ENCODE results near the gene GPRC5B. TPM values are rescaled to one million over a fixed set of nuclear protein-coding genes. Genes with fewer than 3 reads are reported as not detected.

GPRC5B gene
- total RNA-seq, 1 donor from 2014 or later, result 38.6 TPM

- Histone ChIP-seq H3K4me1 (ENCODE audit: control insufficient read depth in 3 of 3, insufficient read depth in 3 of 3, low read length in 3 of 3) (peaks cover 49 to 65% (median 53%) of the 10 kb centered on the region in 3 donors), H3K36me3 (ENCODE audit: control insufficient read depth in 3 of 3, insufficient read depth in 3 of 3, low read length in 3 of 3) (peaks cover 21 to 33% (median 23%) of the 10 kb centered on the region in 3 donors), H3K9ac (ENCODE audit: low read depth in 1 of 3, low read length in 3 of 3) (peak overlapping the region in 1 of 3 donors; percentile 54), H3K27ac (ENCODE audit: low read depth, low read length) (peak overlapping the region; percentile 79), H3K4me3 (ENCODE audit: low read length in 3 of 3) (peak overlapping the region in 2 of 3 donors; percentile 27 to 45), H3K27me3 (ENCODE audit: control insufficient read depth in 3 of 3, insufficient read depth in 3 of 3, low read length in 3 of 3) (no peaks in the 10 kb centered on the region), H3K9me3 (ENCODE audit: control insufficient read depth in 3 of 3, low read length in 3 of 3) (no peaks in the 10 kb centered on the region)
These were observed 8.7 kb downstream of the GPRC5B start for GRCh38 chr16:19875900-19876299.

- no peaks in the 10 kb centered on the region for H3K27me3 ChIP-seq (ENCODE audit: control insufficient read depth in 3 of 3, insufficient read depth in 3 of 3, low read length in 3 of 3)
- peak overlapping the region in 1 of 3 donors; percentile 40 for H3K9ac ChIP-seq (ENCODE audit: low read depth in 1 of 3, low read length in 3 of 3)
- H3K27ac ChIP-seq (ENCODE audit: low read depth, low read length), result no peak overlapping the region
- H3K36me3 ChIP-seq (ENCODE audit: control insufficient read depth in 3 of 3, insufficient read depth in 3 of 3, low read length in 3 of 3), result peaks cover 26 to 33% (median 31%) of the 10 kb centered on the region in 3 donors
- no peak overlapping the region for H3K4me3 ChIP-seq (ENCODE audit: low read length in 3 of 3)
- peaks cover 44 to 62% (median 50%) of the 10 kb centered on the region in 3 donors for H3K4me1 ChIP-seq (ENCODE audit: control insufficient read depth in 3 of 3, insufficient read depth in 3 of 3, low read length in 3 of 3)
- no peaks in the 10 kb centered on the region for H3K9me3 ChIP-seq (ENCODE audit: control insufficient read depth in 3 of 3, low read length in 3 of 3)
These were observed 9.6 kb downstream of the GPRC5B start for GRCh38 chr16:19874851-19875546.

- H3K4me3 ChIP-seq (ENCODE audit: low read length in 3 of 3), result no peak overlapping the region
- no peaks in the 10 kb centered on the region for H3K9me3 ChIP-seq (ENCODE audit: control insufficient read depth in 3 of 3, low read length in 3 of 3)
- peaks cover 37 to 53% (median 44%) of the 10 kb centered on the region in 3 donors for H3K4me1 ChIP-seq (ENCODE audit: control insufficient read depth in 3 of 3, insufficient read depth in 3 of 3, low read length in 3 of 3)
- no peak overlapping the region for H3K27ac ChIP-seq (ENCODE audit: low read depth, low read length)
- H3K9ac ChIP-seq (ENCODE audit: low read depth in 1 of 3, low read length in 3 of 3), result peak overlapping the region in 1 of 3 donors; percentile 51
- H3K36me3 ChIP-seq (ENCODE audit: control insufficient read depth in 3 of 3, insufficient read depth in 3 of 3, low read length in 3 of 3), result peaks cover 26 to 33% (median 31%) of the 10 kb centered on the region in 3 donors
- no peaks in the 10 kb centered on the region for H3K27me3 ChIP-seq (ENCODE audit: control insufficient read depth in 3 of 3, insufficient read depth in 3 of 3, low read length in 3 of 3)
These were observed 10.6 kb downstream of the GPRC5B start for GRCh38 chr16:19874026-19874425.

- Histone ChIP-seq H3K27me3 (ENCODE audit: control insufficient read depth in 3 of 3, insufficient read depth in 3 of 3, low read length in 3 of 3) (no peaks in the 10 kb centered on the region), H3K36me3 (ENCODE audit: control insufficient read depth in 3 of 3, insufficient read depth in 3 of 3, low read length in 3 of 3) (peaks cover 26 to 32% (median 31%) of the 10 kb centered on the region in 3 donors), H3K4me1 (ENCODE audit: control insufficient read depth in 3 of 3, insufficient read depth in 3 of 3, low read length in 3 of 3) (peaks cover 37 to 48% (median 43%) of the 10 kb centered on the region in 3 donors), H3K4me3 (ENCODE audit: low read length in 3 of 3) (no peak overlapping the region), H3K27ac (ENCODE audit: low read depth, low read length) (no peak overlapping the region), H3K9me3 (ENCODE audit: control insufficient read depth in 3 of 3, low read length in 3 of 3) (no peaks in the 10 kb centered on the region), H3K9ac (ENCODE audit: low read depth in 1 of 3, low read length in 3 of 3) (no peak overlapping the region)
These were observed 11.7 kb downstream of the GPRC5B start for GRCh38 chr16:19872935-19873334.

GRCh38 chr16:19872179-19872863, 12.3 kb downstream of the GPRC5B start:
- Histone ChIP-seq H3K9me3 (ENCODE audit: control insufficient read depth in 3 of 3, low read length in 3 of 3) (no peaks in the 10 kb centered on the region), H3K27me3 (ENCODE audit: control insufficient read depth in 3 of 3, insufficient read depth in 3 of 3, low read length in 3 of 3) (no peaks in the 10 kb centered on the region), H3K9ac (ENCODE audit: low read depth in 1 of 3, low read length in 3 of 3) (no peak overlapping the region), H3K4me3 (ENCODE audit: low read length in 3 of 3) (no peak overlapping the region), H3K27ac (ENCODE audit: low read depth, low read length) (no peak overlapping the region), H3K36me3 (ENCODE audit: control insufficient read depth in 3 of 3, insufficient read depth in 3 of 3, low read length in 3 of 3) (peaks cover 26 to 34% (median 32%) of the 10 kb centered on the region in 3 donors), H3K4me1 (ENCODE audit: control insufficient read depth in 3 of 3, insufficient read depth in 3 of 3, low read length in 3 of 3) (peaks cover 32 to 42% (median 38%) of the 10 kb centered on the region in 3 donors)

GRCh38 chr16:19871721-19872120, 12.9 kb downstream of the GPRC5B start:
- peaks cover 31 to 40% (median 35%) of the 10 kb centered on the region in 3 donors for H3K36me3 ChIP-seq (ENCODE audit: control insufficient read depth in 3 of 3, insufficient read depth in 3 of 3, low read length in 3 of 3)
- H3K4me1 ChIP-seq (ENCODE audit: control insufficient read depth in 3 of 3, insufficient read depth in 3 of 3, low read length in 3 of 3), result peaks cover 30 to 41% (median 33%) of the 10 kb centered on the region in 3 donors
- H3K9me3 ChIP-seq (ENCODE audit: control insufficient read depth in 3 of 3, low read length in 3 of 3), result no peaks in the 10 kb centered on the region
- no peak overlapping the region for H3K27ac ChIP-seq (ENCODE audit: low read depth, low read length)
- no peak overlapping the region for H3K4me3 ChIP-seq (ENCODE audit: low read length in 3 of 3)
- no peak overlapping the region for H3K9ac ChIP-seq (ENCODE audit: low read depth in 1 of 3, low read length in 3 of 3)
- no peaks in the 10 kb centered on the region for H3K27me3 ChIP-seq (ENCODE audit: control insufficient read depth in 3 of 3, insufficient read depth in 3 of 3, low read length in 3 of 3)

- Histone ChIP-seq H3K27ac (ENCODE audit: low read depth, low read length) (peak overlapping the region; percentile 17), H3K36me3 (ENCODE audit: control insufficient read depth in 3 of 3, insufficient read depth in 3 of 3, low read length in 3 of 3) (peaks cover 29 to 40% (median 34%) of the 10 kb centered on the region in 3 donors), H3K9ac (ENCODE audit: low read depth in 1 of 3, low read length in 3 of 3) (peak overlapping the region in 1 of 3 donors; percentile 54), H3K27me3 (ENCODE audit: control insufficient read depth in 3 of 3, insufficient read depth in 3 of 3, low read length in 3 of 3) (no peaks in the 10 kb centered on the region), H3K4me3 (ENCODE audit: low read length in 3 of 3) (peak overlapping the region in 1 of 3 donors; percentile 13), H3K9me3 (ENCODE audit: control insufficient read depth in 3 of 3, low read length in 3 of 3) (no peaks in the 10 kb centered on the region), H3K4me1 (ENCODE audit: control insufficient read depth in 3 of 3, insufficient read depth in 3 of 3, low read length in 3 of 3) (peaks cover 17 to 34% (median 30%) of the 10 kb centered on the region in 3 donors)
These were observed 16.2 kb downstream of the GPRC5B start for GRCh38 chr16:19868421-19868820.

GRCh38 chr16:19864566-19864965, 20.1 kb downstream of the GPRC5B start:
- Histone ChIP-seq H3K9me3 (ENCODE audit: control insufficient read depth in 3 of 3, low read length in 3 of 3) (no peaks in the 10 kb centered on the region), H3K9ac (ENCODE audit: low read depth in 1 of 3, low read length in 3 of 3) (peak overlapping the region; percentile 26 to 63 (median 46)), H3K4me1 (ENCODE audit: control insufficient read depth in 3 of 3, insufficient read depth in 3 of 3, low read length in 3 of 3) (peaks cover 31 to 54% (median 48%) of the 10 kb centered on the region in 3 donors), H3K27ac (ENCODE audit: low read depth, low read length) (peak overlapping the region; percentile 75), H3K36me3 (ENCODE audit: control insufficient read depth in 3 of 3, insufficient read depth in 3 of 3, low read length in 3 of 3) (peaks cover 15 to 26% (median 19%) of the 10 kb centered on the region in 3 donors), H3K4me3 (ENCODE audit: low read length in 3 of 3) (peak overlapping the region in 2 of 3 donors; percentile 25 to 49), H3K27me3 (ENCODE audit: control insufficient read depth in 3 of 3, insufficient read depth in 3 of 3, low read length in 3 of 3) (no peaks in the 10 kb centered on the region)

- peaks cover 31 to 55% (median 51%) of the 10 kb centered on the region in 3 donors for H3K4me1 ChIP-seq (ENCODE audit: control insufficient read depth in 3 of 3, insufficient read depth in 3 of 3, low read length in 3 of 3)
- H3K27me3 ChIP-seq (ENCODE audit: control insufficient read depth in 3 of 3, insufficient read depth in 3 of 3, low read length in 3 of 3), result no peaks in the 10 kb centered on the region
- H3K9ac ChIP-seq (ENCODE audit: low read depth in 1 of 3, low read length in 3 of 3), result peak overlapping the region in 2 of 3 donors; percentile 26 to 63
- H3K36me3 ChIP-seq (ENCODE audit: control insufficient read depth in 3 of 3, insufficient read depth in 3 of 3, low read length in 3 of 3), result peaks cover 19 to 27% (median 24%) of the 10 kb centered on the region in 3 donors
- no peaks in the 10 kb centered on the region for H3K9me3 ChIP-seq (ENCODE audit: control insufficient read depth in 3 of 3, low read length in 3 of 3)
- H3K27ac ChIP-seq (ENCODE audit: low read depth, low read length), result peak overlapping the region; percentile 75
- H3K4me3 ChIP-seq (ENCODE audit: low read length in 3 of 3), result peak overlapping the region in 2 of 3 donors; percentile 14 to 23
These were observed 20.7 kb downstream of the GPRC5B start for GRCh38 chr16:19863990-19864389.

Measured in skeletal muscle tissue (tissue), 4 donors.